Epithelial cell of proximal tubule (primary cell): Measurements from ENCODE around the gene MPO. TPM values are rescaled to one million over a fixed set of nuclear protein-coding genes. Genes with fewer than 3 reads are reported as not detected.

Experiments used
- DNase-seq: peaks from one replicate; pipeline ENCODE4 v3.0.0-alpha.2; 2011; ENCODE audit warnings: low read depth
- H3K4me3 ChIP-seq: 2 replicates; pipeline ENCODE4 v1.5.1; 2011; ENCODE audit warnings: low read depth, mild to moderate bottlenecking, low read length
- CTCF ChIP-seq: conservative IDR thresholded peaks from 2 replicates; pipeline ENCODE4 v1.5.1; 2012; ENCODE audit warnings: low read depth, mild to moderate bottlenecking, low read length
- total RNA-seq: library from RNA; depleted of rRNA; stranded (reverse); fragments of >200 nt; gene quantifications from 2 replicates; pipeline ENCODE4 v1.2.3, GENCODE V29; 2015

The MPO gene
- total RNA-seq, 1 donor from 2014 or later: not detected

- no peak overlapping the region for H3K4me3 ChIP-seq
- no peak for TF ChIP-seq CTCF
Measured at GRCh38 chr17:58252141-58252540, 28.6 kb downstream of the MPO start.

GRCh38 chr17:58250344-58251011, 30.3 kb downstream of the MPO start:
- TF ChIP-seq CTCF: no peak
- no peak for DNase-seq
- no peak overlapping the region for H3K4me3 ChIP-seq

More at GRCh38 chr17:58252141-58252540, 28.6 kb downstream of the MPO start:
- no peak for DNase-seq

- DNase-seq: no peak
- peak; percentile 79 for TF ChIP-seq CTCF
Measured at GRCh38 chr17:58249270-58250133, 31.2 kb downstream of the MPO start.

GRCh38 chr17:58248955-58249269, 31.8 kb downstream of the MPO start:
- H3K4me3 ChIP-seq: no peak overlapping the region

More at GRCh38 chr17:58249270-58250133, 31.2 kb downstream of the MPO start:
- peak overlapping the region; percentile 54 for H3K4me3 ChIP-seq

GRCh38 chr17:58247511-58248363, 33.0 kb downstream of the MPO start:
- TF ChIP-seq CTCF: no peak
- DNase-seq: no peak
- H3K4me3 ChIP-seq: no peak overlapping the region

More at GRCh38 chr17:58248955-58249269, 31.8 kb downstream of the MPO start:
- no peak for DNase-seq
- no peak for TF ChIP-seq CTCF

GRCh38 chr17:58246781-58247180, 34.0 kb downstream of the MPO start:
- DNase-seq: no peak
- H3K4me3 ChIP-seq: no peak overlapping the region
- TF ChIP-seq CTCF: no peak
